H1 (cell line): Measurements from ENCODE around the gene KRT6C. TPM values are rescaled to one million over a fixed set of nuclear protein-coding genes. Genes with fewer than 3 reads are reported as not detected.
"Not testable (repeated sequence)": the region's sequence is repeated elsewhere in the genome, so short reads cannot be mapped to it uniquely, and the experiment has no call there.

Experiments
- CTCF ChIA-PET: fragments of 300-600 bp; sonication (Branson Sonifier 250); formaldehyde crosslinking; loops from one replicate; lab custom pipeline; 2021; ENCODE audit not compliant: partially characterized antibody; lab: Charles Lee
- POLR2A ChIA-PET: fragments of 300-600 bp; sonication (Branson Sonifier 250); formaldehyde crosslinking; loops from one replicate; lab custom pipeline; 2021; ENCODE audit warnings: inconsistent platforms; ENCODE audit not compliant: partially characterized antibody; lab: Charles Lee
- DNase-seq, 2 experiments: peaks; one replicate each; pipeline versions ENCODE4 v3.0.0 to v3.0.0-alpha.2; 2010 to 2022; ENCODE audit warnings: low spot score in 2 of 2, low read depth in 1 of 2, mixed read lengths in 1 of 2
- FAIRE-seq: peaks from 2 replicates; lab custom pipeline; 2011; peaks lifted over from hg19 to GRCh38; lab: Jason Lieb, UNC
- H2AFZ ChIP-seq: 2 replicates; pipeline ENCODE4 v1.8.1; 2012; ENCODE audit warnings: low read length, inconsistent platforms
- H2AK5ac ChIP-seq: 2 replicates; pipeline ENCODE4 v1.6.1; 2013; ENCODE audit warnings: low read depth, low read length
- H2BK120ac ChIP-seq: replicated peaks from 2 replicates; pipeline ENCODE3; 2013; ENCODE audit warnings: low read depth, low read length, inconsistent platforms
- H2BK12ac ChIP-seq: 2 replicates; pipeline ENCODE4 v1.6.1; 2013; ENCODE audit warnings: low read depth, low read length
- H2BK15ac ChIP-seq: 2 replicates; pipeline ENCODE4 v1.6.1; 2013; ENCODE audit warnings: low read length
- H2BK20ac ChIP-seq: 2 replicates; pipeline ENCODE4 v1.6.1; 2013; ENCODE audit warnings: low read length
- H2BK5ac ChIP-seq: 2 replicates; pipeline ENCODE4 v1.6.1; 2013; ENCODE audit warnings: low read depth, low read length
- H3K14ac ChIP-seq: 2 replicates; pipeline ENCODE4 v1.6.1; 2013; ENCODE audit warnings: inconsistent platforms; ENCODE audit not compliant: insufficient read length
- H3K18ac ChIP-seq: 2 replicates; pipeline ENCODE4 v1.6.1; 2013; ENCODE audit warnings: low read length; ENCODE audit errors: extremely low read depth
- H3K23ac ChIP-seq: 2 replicates; pipeline ENCODE4 v1.6.1; 2013; ENCODE audit warnings: inconsistent platforms; ENCODE audit not compliant: insufficient read length
- H3K23me2 ChIP-seq: 2 replicates; pipeline ENCODE4 v1.6.1; 2013; ENCODE audit warnings: low read depth, low read length
- H3K27ac ChIP-seq: 2 replicates; pipeline ENCODE4 v1.6.1; 2011; ENCODE audit warnings: low read depth, low read length, inconsistent platforms
- H3K27me3 ChIP-seq, 4 experiments: replicated peaks in 1 of 4; 1 replicate in 1 of 4; 2 replicates in 3 of 4; pipeline versions ENCODE4 v1.6.1 to v1.8.1; 2011 to 2013; ENCODE audit warnings: low read length in 3 of 4, mild to moderate bottlenecking in 3 of 4, inconsistent platforms in 2 of 4, mixed read lengths in 2 of 4, moderate library complexity in 1 of 4; ENCODE audit not compliant: control insufficient read depth in 3 of 4, insufficient read depth in 3 of 4; ENCODE audit errors: extremely low read depth in 1 of 4
- H3K36me3 ChIP-seq, 4 experiments: 2 replicates each; pipeline versions ENCODE4 v1.6.1 to v1.8.1; 2011 to 2013; ENCODE audit warnings: mild to moderate bottlenecking in 4 of 4, low read length in 3 of 4, moderate library complexity in 2 of 4, control low read depth in 1 of 4, inconsistent platforms in 1 of 4; ENCODE audit not compliant: insufficient read depth in 4 of 4, control insufficient read depth in 2 of 4
- H3K4ac ChIP-seq: replicated peaks from 2 replicates; pipeline ENCODE3; 2013; ENCODE audit warnings: low read length, low read depth, mixed read lengths, inconsistent platforms; ENCODE audit not compliant: insufficient read length
- H3K4me1 ChIP-seq, 4 experiments: replicated peaks in 1 of 4; 1 replicate in 1 of 4; 2 replicates in 3 of 4; pipeline versions ENCODE4 v1.6.1 to v1.8.1; 2011 to 2013; ENCODE audit warnings: low read length in 3 of 4, inconsistent platforms in 2 of 4, mixed read lengths in 1 of 4; ENCODE audit not compliant: insufficient read depth in 4 of 4, control insufficient read depth in 3 of 4
- H3K4me2 ChIP-seq, 2 experiments: 2 replicates each; pipeline versions ENCODE4 v1.6.1 to v1.8.1; 2011 to 2013; ENCODE audit warnings: low read depth in 2 of 2, low read length in 2 of 2, control low read depth in 1 of 2, inconsistent platforms in 1 of 2, mild to moderate bottlenecking in 1 of 2; ENCODE audit not compliant: insufficient read depth in 1 of 2
- H3K4me3 ChIP-seq, 4 experiments: fragments of 200-600, 300-600 bp in 1 of 4; sonication (generic), shearing (Covaris generic), sonication (Bioruptor Twin) in 1 of 4; 2 replicates each; pipeline versions ENCODE4 v1.5.1 to v1.8.1; 2011 to 2016; ENCODE audit warnings: low read length in 4 of 4, low read depth in 3 of 4, control low read depth in 2 of 4, inconsistent platforms in 2 of 4, mild to moderate bottlenecking in 2 of 4, mixed read lengths in 1 of 4, moderate library complexity in 1 of 4; ENCODE audit not compliant: insufficient read depth in 2 of 4; ENCODE audit errors: extremely low read depth in 1 of 4
- H3K56ac ChIP-seq: replicated peaks from 2 replicates; pipeline ENCODE3; 2013; ENCODE audit warnings: low read depth, mild to moderate bottlenecking, mixed read lengths, low read length, inconsistent platforms; ENCODE audit not compliant: insufficient read length
- H3K79me1 ChIP-seq: 2 replicates; pipeline ENCODE4 v1.6.1; 2013; ENCODE audit warnings: low read depth, low read length, control low read depth
- H3K79me2 ChIP-seq, 2 experiments: 2 replicates each; pipeline versions ENCODE4 v1.6.1 to v1.8.1; 2012 to 2013; ENCODE audit warnings: low read length in 2 of 2, mild to moderate bottlenecking in 2 of 2, inconsistent platforms in 1 of 2; ENCODE audit not compliant: insufficient read depth in 2 of 2, control insufficient read depth in 1 of 2
- H3K9ac ChIP-seq, 4 experiments: replicated peaks in 1 of 4; 1 replicate in 1 of 4; 2 replicates in 3 of 4; pipeline versions ENCODE4 v1.6.1 to v1.8.1; 2011 to 2013; ENCODE audit warnings: low read depth in 3 of 4, low read length in 3 of 4, control low read depth in 2 of 4, mild to moderate bottlenecking in 2 of 4, moderate library complexity in 2 of 4, inconsistent platforms in 1 of 4; ENCODE audit errors: extremely low read depth in 1 of 4
- H3K9me3 ChIP-seq, 2 experiments: 2 replicates each; pipeline versions ENCODE4 v1.6.1 to v1.8.1; 2012 to 2013; ENCODE audit warnings: mild to moderate bottlenecking in 2 of 2, moderate library complexity in 2 of 2, control low read depth in 1 of 2, inconsistent platforms in 1 of 2, low read depth in 1 of 2, low read length in 1 of 2, mixed read lengths in 1 of 2; ENCODE audit not compliant: insufficient read depth in 2 of 2
- H4K20me1 ChIP-seq, 2 experiments: replicated peaks in 1 of 2; 2 replicates each; pipeline versions ENCODE3 to v1.8.1; 2011 to 2013; ENCODE audit warnings: inconsistent platforms in 2 of 2, low read length in 2 of 2, mild to moderate bottlenecking in 1 of 2; ENCODE audit not compliant: insufficient read depth in 2 of 2, control insufficient read depth in 1 of 2
- H4K5ac ChIP-seq: 2 replicates; pipeline ENCODE4 v1.6.1; 2013; ENCODE audit warnings: low read length, low read depth, mixed read lengths, inconsistent platforms; ENCODE audit not compliant: insufficient read length
- H4K8ac ChIP-seq: 2 replicates; pipeline ENCODE4 v1.8.0; 2013; ENCODE audit warnings: mild to moderate bottlenecking, moderate library complexity, low read length, inconsistent platforms; ENCODE audit not compliant: insufficient read depth; ENCODE audit errors: extremely low read depth
- H4K91ac ChIP-seq: replicated peaks from 2 replicates; pipeline ENCODE3; 2013; ENCODE audit warnings: low read length, mixed read lengths, inconsistent platforms; ENCODE audit not compliant: insufficient read length
- WGBS, 2 experiments: shearing (Covaris generic) in 1 of 2; methylation state at CpG; one replicate each; pipeline versions ENCODE4 v1.1.6 to v1.1.7; 2013 to 2015; ENCODE audit warnings: low lambda C conversion rate in 2 of 2, mixed read lengths in 2 of 2, inconsistent platforms in 1 of 2, low coverage in 1 of 2, missing lambda C conversion rate in 1 of 2; ENCODE audit not compliant: insufficient replicate concordance in 2 of 2, insufficient coverage in 1 of 2, insufficient read length in 1 of 2; ENCODE audit errors: extremely low coverage in 1 of 2, missing lambda C conversion rate in 1 of 2; 5-methylcytosine and 5-hydroxymethylcytosine counted together
- polyA plus RNA-seq, 7 experiments: library from polyadenylated mRNA; depleted of rRNA in 3 of 7; stranded (reverse) in 5 of 7; unstranded in 2 of 7; fragments of >200 nt in 5 of 7; fragments of 200-250 nt in 2 of 7; gene quantifications; 1 replicate in 5 of 7; 2 replicates in 1 of 7; 4 replicates in 1 of 7; pipeline versions ENCODE4 v1.2.1 to v1.2.3, GENCODE V29; 2011 to 2013; ENCODE audit warnings: missing spikeins in 2 of 7, mixed read lengths in 2 of 7
- total RNA-seq: library from RNA; stranded (reverse); fragmentation: NEBNext Ultra II Directional; extraction: Animal tissue kit (Norgen Biotek cat#: 25700); gene quantifications from 2 replicates; pipeline ENCODE4 v1.2.1, GENCODE V29; 2021

Gene KRT6C
- total and polyA plus RNA-seq, 2 of the 8 experiments (the other 6 are each of a cell fraction or from before 2014, with no cell fraction given): not detected

- H3K18ac ChIP-seq, H2BK5ac ChIP-seq, H2BK12ac ChIP-seq, H3K79me1 ChIP-seq, H2BK120ac ChIP-seq, H3K36me3 ChIP-seq, H3K4ac ChIP-seq, DNase-seq, H2BK15ac ChIP-seq, H2AK5ac ChIP-seq, POLR2A ChIA-PET, H3K23me2 ChIP-seq, H3K27ac ChIP-seq, H3K9ac ChIP-seq, H4K5ac ChIP-seq, H4K20me1 ChIP-seq, H3K4me3 ChIP-seq, H3K56ac ChIP-seq, H3K9me3 ChIP-seq, FAIRE-seq, H3K23ac ChIP-seq, H2BK20ac ChIP-seq, H3K14ac ChIP-seq, H4K91ac ChIP-seq, H2AFZ ChIP-seq, H3K27me3 ChIP-seq, H3K79me2 ChIP-seq, H3K4me2 ChIP-seq, H3K4me1 ChIP-seq, H4K8ac ChIP-seq: not testable (repeated sequence)
- 95% methylated on average over 10 of the region's 11 CpGs; no CpG with 5 or more reads in 1 of the 2 experiments for WGBS, 2 experiments
- CTCF ChIA-PET: interaction anchor here (0.8 to 1.5 kb wide), 3 partner anchors 14 to 534 kb away, joined by 3 to 4 read pairs (median 4); partner anchors contain the start of gene KRT5
Observed at GRCh38 chr12:52447196-52447595, 26.4 kb downstream of the KRT6C start.
